Loucy (cell line): ENCODE data around the gene MACC1.
"Not testable (repeated sequence)": the region's sequence is repeated elsewhere in the genome, so short reads cannot be mapped to it uniquely, and the experiment has no call there.

Experiments
- H2AFZ ChIP-seq: fragments of 200-600 bp; sonication (generic); 2 replicates; pipeline ENCODE4 v1.6.0; 2016; ENCODE audit warnings: antibody characterized with exemption, mild to moderate bottlenecking, low read length, moderate library complexity
- H3F3A ChIP-seq: fragments of 200-600 bp; 2 replicates; pipeline ENCODE4 v1.6.0; 2016; ENCODE audit warnings: antibody characterized with exemption, low read depth, mild to moderate bottlenecking
- H3K27me3 ChIP-seq: fragments of 200-600 bp; sonication (generic); 2 replicates; pipeline ENCODE4 v1.6.1; 2014; ENCODE audit warnings: low read length, mild to moderate bottlenecking; ENCODE audit not compliant: insufficient read depth, poor library complexity, severe bottlenecking
- H3K36me3 ChIP-seq: fragments of 200-600 bp; sonication (generic); 2 replicates; pipeline ENCODE4 v1.6.1; 2016; ENCODE audit warnings: low read length; ENCODE audit not compliant: insufficient read depth
- H3K4me1 ChIP-seq: fragments of 200-600 bp; sonication (generic); 2 replicates; pipeline ENCODE4 v1.5.1; 2014; ENCODE audit warnings: low read length, mild to moderate bottlenecking; ENCODE audit not compliant: insufficient read depth, poor library complexity, severe bottlenecking
- H3K4me2 ChIP-seq: fragments of 200-600 bp; sonication (generic); 2 replicates; pipeline ENCODE4 v1.6.0; 2014; ENCODE audit warnings: antibody characterized with exemption, low read length, low read depth, mild to moderate bottlenecking; ENCODE audit not compliant: poor library complexity, severe bottlenecking
- H3K4me3 ChIP-seq: fragments of 200-600 bp; sonication (generic); 2 replicates; pipeline ENCODE4 v1.5.1; 2014; ENCODE audit warnings: low read length, mild to moderate bottlenecking, mixed read lengths; ENCODE audit not compliant: poor library complexity, severe bottlenecking
- H3K79me2 ChIP-seq: fragments of 200-600 bp; sonication (generic); 2 replicates; pipeline ENCODE4 v1.6.1; 2014; ENCODE audit warnings: low read length; ENCODE audit not compliant: insufficient read depth
- H3K9ac ChIP-seq: fragments of 200-600 bp; sonication (generic); 2 replicates; pipeline ENCODE4 v1.6.0; 2014; ENCODE audit warnings: mild to moderate bottlenecking, low read depth, low read length, moderate library complexity; ENCODE audit not compliant: poor library complexity, severe bottlenecking
- H3K9me2 ChIP-seq: fragments of 200-600 bp; sonication (generic); replicated peaks from 2 replicates; pipeline ENCODE4 v1.6.1; 2016; ENCODE audit warnings: low read depth, low read length, mixed read lengths
- H3K9me3 ChIP-seq: fragments of 200-600 bp; sonication (generic); 2 replicates; pipeline ENCODE4 v1.6.1; 2014; ENCODE audit warnings: mild to moderate bottlenecking, antibody characterized with exemption, low read length, low read depth; ENCODE audit not compliant: insufficient read depth
- H4K20me1 ChIP-seq: fragments of 200-600 bp; sonication (generic); 2 replicates; pipeline ENCODE4 v1.6.0; 2014; ENCODE audit warnings: antibody characterized with exemption, low read length, mild to moderate bottlenecking; ENCODE audit not compliant: insufficient read depth, poor library complexity, severe bottlenecking
- CTCF ChIP-seq: fragments of 200-600 bp; sonication (generic); conservative IDR thresholded peaks from 2 replicates; pipeline ENCODE4 v1.5.1; 2014; ENCODE audit warnings: mild to moderate bottlenecking, antibody characterized with exemption, low read length
- EZH2phosphoT487 ChIP-seq: fragments of 200-600 bp; IDR thresholded peaks from 2 replicates; pipeline ENCODE4 v1.6.1; 2018; ENCODE audit warnings: antibody characterized with exemption, mild to moderate bottlenecking, moderate library complexity, borderline replicate concordance

Gene MACC1

DNA sequence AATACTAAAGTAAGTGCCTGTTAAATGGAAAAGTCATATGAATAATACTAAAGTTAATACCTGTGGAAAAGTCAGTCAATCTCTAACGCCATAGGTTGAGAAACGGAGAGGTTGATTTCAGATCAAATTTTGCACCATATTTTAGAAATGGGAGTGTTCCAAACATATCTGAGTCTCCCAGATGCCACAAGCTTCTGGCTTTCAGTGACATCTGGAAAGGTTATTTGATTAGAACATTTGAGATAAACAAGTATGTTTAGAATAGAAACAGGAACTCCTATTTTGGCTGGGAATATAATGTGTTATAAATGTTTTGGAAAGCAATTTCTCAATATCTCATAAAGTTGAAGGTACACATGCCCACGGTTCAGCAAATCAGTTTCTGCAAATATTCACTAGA lies 5.8 kb downstream of the MACC1 start:
- Histone ChIP-seq H3K4me1 (peaks cover 5% of the 10 kb centered on the region), H2AFZ (no peak overlapping the region), H3K4me2 (no peak overlapping the region), H3K36me3 (no peaks in the 10 kb centered on the region), H3F3A (no peaks in the 10 kb centered on the region), H3K9ac (no peak overlapping the region), H4K20me1 (no peaks in the 10 kb centered on the region), H3K9me3 (peaks cover 13% of the 10 kb centered on the region; the same call in 1 of the 2 replicates), H3K27me3 (no peaks in the 10 kb centered on the region), H3K4me3 (no peak overlapping the region), H3K79me2 (no peaks in the 10 kb centered on the region), H3K9me2 (no peaks in the 10 kb centered on the region)
- no peak for TF ChIP-seq EZH2phosphoT487
- TF ChIP-seq CTCF, result no peak

DNA sequence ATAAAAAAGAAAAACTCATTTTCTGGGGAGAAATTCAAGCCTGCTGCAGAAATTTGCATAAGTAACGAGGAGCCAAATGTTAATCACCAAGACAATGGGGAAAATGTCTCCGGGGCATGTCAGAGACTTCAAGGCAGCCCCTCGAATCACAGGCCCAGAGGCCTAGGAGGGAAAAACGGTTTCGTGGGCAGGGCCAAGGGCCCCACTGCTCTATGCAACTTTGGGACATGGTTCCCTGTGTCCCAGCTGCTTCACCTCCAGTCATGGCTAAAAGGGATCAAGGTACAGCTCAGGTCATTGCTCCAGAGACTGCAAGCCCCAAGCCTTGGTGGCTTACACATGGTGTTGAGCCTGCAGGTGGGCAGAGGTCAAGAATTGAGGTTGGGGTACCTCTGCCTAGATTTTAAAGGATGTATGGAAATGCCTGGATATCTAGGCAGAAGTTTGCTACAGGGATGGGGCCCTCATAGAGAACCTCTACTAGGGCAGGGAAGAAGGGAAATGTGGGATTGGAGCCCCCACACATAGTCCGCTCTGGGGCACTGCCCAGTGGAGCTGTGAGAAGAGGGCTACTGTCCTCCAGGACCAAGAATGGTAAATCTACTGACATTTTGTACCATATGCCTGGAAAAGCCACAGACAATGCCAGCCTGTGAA lies 8.4 kb downstream of the MACC1 start:
- H3K4me1 ChIP-seq, result no peaks in the 10 kb centered on the region
- no peaks in the 10 kb centered on the region for H3K27me3 ChIP-seq
- H3K4me2 ChIP-seq, result no peak overlapping the region
- H3K36me3 ChIP-seq, result no peaks in the 10 kb centered on the region
- H4K20me1 ChIP-seq, result no peaks in the 10 kb centered on the region
- H3K9me2 ChIP-seq, result no peaks in the 10 kb centered on the region
- no peak overlapping the region for H3K9ac ChIP-seq
- no peak overlapping the region for H3K4me3 ChIP-seq
- no peak for TF ChIP-seq CTCF
- no peak for TF ChIP-seq EZH2phosphoT487
- peaks cover 13% of the 10 kb centered on the region; the same call in 1 of the 2 replicates for H3K9me3 ChIP-seq
- H3F3A ChIP-seq, result no peaks in the 10 kb centered on the region
- no peak overlapping the region for H2AFZ ChIP-seq
- no peaks in the 10 kb centered on the region for H3K79me2 ChIP-seq

- H3K9me3 ChIP-seq, result peaks cover 13% of the 10 kb centered on the region; the same call in 1 of the 2 replicates
- H4K20me1 ChIP-seq, H3K4me2 ChIP-seq, H3K4me3 ChIP-seq, H2AFZ ChIP-seq, H3K9ac ChIP-seq, H3K27me3 ChIP-seq, H3F3A ChIP-seq, H3K9me2 ChIP-seq, H3K4me1 ChIP-seq, H3K79me2 ChIP-seq, H3K36me3 ChIP-seq: not testable (repeated sequence)
Observed at GRCh38 chr7:20207811-20208210, 9.4 kb downstream of the MACC1 start.
